Suprapubic skin (tissue), 4 donors: ENCODE data around the gene OXCT1.

Source experiments
- CTCF ChIP-seq, 2 donors: fragments of 200-600 bp in 1 of 2; fragments of 450-650 bp in 1 of 2; sonication (generic) in 1 of 2; IDR thresholded peaks; one replicate each; pipeline ENCODE4 v1.5.1; 2016 to 2019; ENCODE audit warnings: antibody characterized with exemption in 2 of 2, mild to moderate bottlenecking in 1 of 2, moderate library complexity in 1 of 2
- EP300 ChIP-seq: sonication (generic); formaldehyde crosslinking; IDR thresholded peaks from one replicate; pipeline ENCODE4 v1.6.1; 2017; ENCODE audit warnings: antibody characterized with exemption
- POLR2A ChIP-seq, 2 donors: fragments of 450-650 bp; IDR thresholded peaks; one replicate each; pipeline ENCODE4 v1.6.1; 2017; ENCODE audit warnings: antibody characterized with exemption in 2 of 2, mild to moderate bottlenecking in 2 of 2, moderate library complexity in 2 of 2
- POLR2AphosphoS5 ChIP-seq, 3 donors: sonication (generic); formaldehyde crosslinking; IDR thresholded peaks; one replicate each; pipeline ENCODE4 v1.6.1; 2017; ENCODE audit warnings: antibody characterized with exemption in 3 of 3

DNA sequence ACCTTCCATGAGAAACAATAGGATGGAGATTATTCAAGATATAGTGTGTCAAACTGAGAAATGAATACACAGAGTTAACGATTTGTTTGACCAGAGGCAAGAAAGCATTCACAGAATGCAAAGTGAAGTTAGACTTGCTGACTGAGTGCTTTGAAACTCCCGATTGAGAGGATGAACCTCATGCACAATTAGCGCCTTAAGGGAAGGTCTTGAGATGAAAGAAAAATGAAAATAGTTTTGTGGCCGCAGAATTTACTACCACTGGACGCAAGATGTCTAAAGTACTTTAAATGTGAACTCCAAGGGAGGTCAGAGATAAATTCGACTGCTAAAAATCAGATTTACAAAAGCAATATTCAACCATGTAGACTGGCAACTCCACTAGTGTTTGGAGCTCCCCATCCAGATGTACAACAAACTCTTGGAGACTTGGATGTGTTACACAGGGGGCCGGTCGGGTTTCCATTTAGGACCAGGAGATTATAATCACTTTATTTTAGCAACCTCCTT lies 33.2 kb upstream of the OXCT1 start:
- no peak for TF ChIP-seq POLR2A (IDR thresholded peaks at IDR 0.05)
- TF ChIP-seq CTCF (IDR thresholded peaks at IDR 0.05), result no peak
- TF ChIP-seq POLR2AphosphoS5 (IDR thresholded peaks at IDR 0.05), result no peak
- no peak for TF ChIP-seq EP300
